Stimulated activated naive CD8-positive, alpha-beta T cell treated with anti-CD3 and anti-CD28 coated beads, Interleukin-15, amount 100 ng/mL, for 72 hours (primary cell): Measurements from ENCODE around the gene ALAS2.
A peak's percentile ranks its signal among the peaks of the same experiment; 100 is the strongest.

Experiments
- ATAC-seq: fragments of 150-1000 bp; cut with Tn5 transposase; 2 replicates; pipeline ENCODE4 v1.10.0; 2021; ENCODE audit warnings: mild to moderate bottlenecking, moderate library complexity
- DNase-seq, 2 donors: peaks; one replicate each; pipeline ENCODE4 v3.0.0; 2021 to 2022
- H3K27ac Mint-ChIP-seq, 2 donors: one replicate each; pipeline ENCODE4 v1.8.0; 2022; ENCODE audit warnings: mild to moderate bottlenecking in 2 of 2, mixed read lengths in 2 of 2, moderate library complexity in 2 of 2
- H3K27me3 Mint-ChIP-seq: one replicate; pipeline ENCODE4 v1.8.0; 2022; ENCODE audit warnings: mixed read lengths
- H3K4me1 Mint-ChIP-seq: one replicate; pipeline ENCODE4 v1.8.0; 2022; ENCODE audit warnings: mild to moderate bottlenecking, mixed read lengths
- H3K4me3 Mint-ChIP-seq, 2 donors: one replicate each; pipeline ENCODE4 v1.8.0; 2022; ENCODE audit warnings: mild to moderate bottlenecking in 2 of 2, mixed read lengths in 2 of 2, moderate library complexity in 1 of 2
- H3K9me3 Mint-ChIP-seq, 2 donors: one replicate each; pipeline ENCODE4 v1.8.0; 2022; ENCODE audit warnings: mixed read lengths in 2 of 2

ALAS2 gene

DNA sequence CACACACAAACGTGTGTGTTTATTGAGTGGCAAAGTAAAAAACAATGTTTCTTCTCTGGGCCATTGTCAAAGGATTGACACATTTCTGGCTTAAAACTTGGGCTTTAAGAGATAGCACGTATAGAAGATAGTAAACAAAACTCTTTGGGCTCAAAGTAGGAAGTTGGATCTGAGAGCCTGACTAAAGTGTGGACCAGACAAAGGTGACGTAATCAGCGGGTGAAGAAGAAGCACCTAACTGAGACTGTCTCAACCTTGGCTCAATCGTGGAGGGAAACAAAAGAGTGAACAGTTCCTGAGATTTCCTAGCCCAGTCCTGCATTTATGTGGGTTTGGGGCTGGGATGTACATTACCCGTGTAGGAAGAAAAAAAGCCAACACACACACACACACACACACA lies 50.4 kb downstream of the ALAS2 start:
- Mint-ChIP-seq H3K4me1 (no peaks in the 10 kb centered on the region), H3K27ac (no peak overlapping the region), H3K4me3 (no peak overlapping the region), H3K9me3 (no peaks in the 10 kb centered on the region), H3K27me3 (no peaks in the 10 kb centered on the region)
- no peak for DNase-seq
- no peak for ATAC-seq

DNA sequence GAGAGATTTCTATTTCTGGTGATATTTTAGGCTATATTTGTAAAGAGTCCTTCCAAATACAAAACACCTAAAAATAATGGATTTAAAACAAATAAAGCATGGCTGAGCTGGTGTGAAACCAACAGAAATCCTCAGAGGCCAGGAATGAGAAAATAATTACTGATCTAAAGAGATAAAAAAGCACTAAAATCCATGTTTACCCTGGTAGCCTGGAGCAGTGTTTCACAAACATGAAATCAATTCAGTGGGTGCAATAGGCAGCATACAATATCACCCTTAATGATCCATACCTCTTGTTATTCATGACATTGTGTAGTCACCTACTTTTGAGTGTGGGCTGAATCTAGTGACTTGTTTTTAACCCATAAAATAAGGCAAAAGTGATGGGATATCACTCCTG lies 51.3 kb downstream of the ALAS2 start:
- no peak for DNase-seq
- H3K27me3 Mint-ChIP-seq, result no peaks in the 10 kb centered on the region
- no peak overlapping the region for H3K4me3 Mint-ChIP-seq
- ATAC-seq, result no peak
- no peaks in the 10 kb centered on the region for H3K9me3 Mint-ChIP-seq
- no peaks in the 10 kb centered on the region for H3K4me1 Mint-ChIP-seq
- H3K27ac Mint-ChIP-seq, result no peak overlapping the region

DNA sequence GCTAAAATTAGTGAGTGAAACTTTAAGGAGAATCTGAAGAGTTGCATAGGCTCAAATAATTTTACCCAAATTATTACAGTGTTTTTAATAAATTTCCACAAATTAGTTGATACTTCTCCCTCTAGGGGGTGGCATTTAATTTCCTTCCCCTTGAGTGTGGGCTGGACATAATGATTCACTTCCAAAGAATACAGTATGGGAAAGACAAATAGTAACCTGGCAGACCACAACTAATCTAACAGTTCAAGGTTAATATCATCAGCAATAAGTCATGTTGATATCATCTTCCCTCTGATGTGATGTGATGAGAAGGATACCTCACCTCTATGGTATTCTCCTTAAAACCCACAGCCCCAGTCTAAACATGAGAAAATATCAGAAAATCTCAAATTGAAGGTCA lies 52.3 kb downstream of the ALAS2 start:
- no peaks in the 10 kb centered on the region for H3K27me3 Mint-ChIP-seq
- no peaks in the 10 kb centered on the region for H3K4me1 Mint-ChIP-seq
- H3K27ac Mint-ChIP-seq, result no peak overlapping the region
- DNase-seq (no peak), ATAC-seq (no peak)
- no peak overlapping the region for H3K4me3 Mint-ChIP-seq
- no peaks in the 10 kb centered on the region for H3K9me3 Mint-ChIP-seq

DNA sequence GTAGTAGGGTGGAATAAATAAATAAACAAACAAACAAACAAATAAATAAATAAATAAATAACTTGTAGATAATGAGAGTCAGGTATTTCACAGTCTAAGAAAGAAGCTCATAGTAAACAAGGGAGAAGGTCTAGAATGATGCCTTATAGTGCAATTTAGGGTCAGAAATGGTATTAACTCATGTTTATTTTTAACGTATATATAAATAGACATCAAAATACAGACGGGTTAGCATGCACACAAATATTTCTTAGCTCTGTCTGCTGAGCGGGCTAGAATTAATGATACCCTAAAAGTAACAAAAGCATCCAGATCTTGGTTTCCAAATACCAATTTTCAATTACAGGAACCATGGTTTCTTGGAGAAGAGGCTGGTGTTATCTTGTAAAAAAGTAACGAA lies 53.4 kb downstream of the ALAS2 start:
- Mint-ChIP-seq H3K9me3 (no peaks in the 10 kb centered on the region), H3K4me1 (no peaks in the 10 kb centered on the region), H3K27me3 (no peaks in the 10 kb centered on the region), H3K27ac (no peak overlapping the region), H3K4me3 (no peak overlapping the region)
- no peak for ATAC-seq
- DNase-seq, result no peak

DNA sequence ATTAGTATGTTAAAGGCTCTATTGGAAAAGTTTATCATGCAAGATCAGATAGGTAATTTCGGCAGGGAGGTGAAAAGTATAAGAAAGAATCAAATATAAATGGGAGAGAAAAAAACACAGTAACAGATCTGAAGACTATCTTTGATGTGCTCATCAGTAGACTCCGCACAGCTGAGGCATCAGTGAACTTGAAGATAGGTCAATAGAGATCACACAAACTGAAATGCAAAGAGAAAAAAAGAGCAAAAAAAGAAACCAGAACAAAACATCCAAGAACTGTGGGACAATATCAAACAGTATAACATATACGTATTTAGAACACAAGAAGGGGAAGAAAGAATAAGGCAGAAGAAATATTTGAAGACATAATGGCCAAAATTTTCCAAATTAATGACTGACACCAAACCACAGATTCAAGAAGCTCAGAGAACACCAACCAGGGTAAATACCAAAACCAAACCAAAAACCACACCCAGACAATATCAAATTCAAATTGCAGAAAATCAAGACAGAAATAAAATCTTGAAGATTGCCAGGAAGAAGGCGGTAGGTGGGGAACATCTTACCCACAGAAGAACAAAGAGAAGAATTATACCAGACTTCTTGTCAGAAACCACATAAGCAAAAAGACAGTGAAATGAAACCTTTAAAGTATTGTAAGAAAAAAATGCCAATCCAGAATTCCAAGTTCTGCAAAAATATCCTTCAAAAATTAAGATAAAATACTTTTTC lies 65.8 kb downstream of the ALAS2 start:
- peak overlapping the region; percentile 6 to 38 for H3K4me3 Mint-ChIP-seq
- H3K27ac Mint-ChIP-seq, result no peak overlapping the region
- ATAC-seq (no peak), DNase-seq (no peak)
- H3K4me1 Mint-ChIP-seq, result peaks cover 31% of the 10 kb centered on the region
- no peaks in the 10 kb centered on the region for H3K9me3 Mint-ChIP-seq
- H3K27me3 Mint-ChIP-seq, result no peaks in the 10 kb centered on the region

DNA sequence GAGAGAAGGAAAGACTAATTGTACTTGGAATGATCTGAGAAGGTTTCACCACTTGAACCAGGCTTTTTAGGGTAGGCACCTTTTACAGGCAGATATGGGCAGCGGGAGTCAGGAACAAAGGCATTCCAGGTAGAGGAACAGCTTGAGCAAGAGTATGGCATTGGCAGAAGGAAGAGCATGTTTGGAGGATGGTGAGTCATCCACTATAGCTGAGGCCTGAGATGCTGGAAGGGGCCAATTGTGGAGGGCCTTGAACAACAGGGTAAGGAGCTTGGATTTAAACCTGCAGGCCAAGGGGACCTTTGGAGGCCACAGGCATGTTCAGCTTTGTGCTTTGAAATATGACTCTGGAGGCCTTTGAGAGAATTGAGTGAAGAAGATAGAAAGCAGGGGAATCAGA lies 69.0 kb downstream of the ALAS2 start:
- H3K4me1 Mint-ChIP-seq, result peaks cover 31% of the 10 kb centered on the region
- H3K9me3 Mint-ChIP-seq, result no peaks in the 10 kb centered on the region
- H3K4me3 Mint-ChIP-seq, result no peak overlapping the region
- ATAC-seq (no peak), DNase-seq (no peak)
- H3K27me3 Mint-ChIP-seq, result no peaks in the 10 kb centered on the region
- H3K27ac Mint-ChIP-seq, result no peak overlapping the region
